ENCODE data around the gene SPNS1. TPM values are rescaled to one million over a fixed set of nuclear protein-coding genes. Genes with fewer than 3 reads are reported as not detected.

SPNS1 gene
- total RNA-seq, 1 experiment from 2014 or later = 79.1 TPM

DNA sequence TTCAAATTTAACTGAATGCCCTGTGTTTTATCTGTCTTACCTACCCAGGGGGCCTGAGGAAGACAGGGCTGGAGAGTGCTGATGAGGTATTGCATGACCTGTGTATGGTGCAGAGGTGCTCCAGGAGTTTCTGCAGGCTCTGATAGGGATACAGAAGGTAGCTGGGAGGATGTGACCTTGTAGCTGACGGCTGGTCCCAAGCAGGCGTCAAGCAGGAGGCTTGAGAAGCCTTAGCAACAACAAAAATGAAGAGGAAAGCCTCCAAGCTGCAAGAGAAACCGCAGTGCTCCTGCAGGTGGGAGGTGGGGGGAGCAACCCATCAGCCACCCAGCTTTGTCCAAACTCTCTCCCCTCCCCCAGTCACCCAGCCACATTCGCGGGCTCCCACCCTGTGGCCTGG is 50.6 kb downstream of the SPNS1 start:
- in situ Hi-C loops (cut with HindIII; ENCODE audit: low pct_unique_long_range_greater_than_20kb, low sequenced_read_pairs) (no loop called here), intact Hi-C loops (cut with micrococcal nuclease; ENCODE audit: unreplicated experiment) (no loop called here)
- Histone ChIP-seq H3K9me3 (ENCODE audit: control insufficient read depth, insufficient read depth, low read depth, low read length) (no peaks in the 10 kb centered on the region), H3K27me3 (ENCODE audit: control insufficient read depth, insufficient read depth, low read length) (no peaks in the 10 kb centered on the region), H3K4me3 (ENCODE audit: low read depth in 2 of 2, low read length in 2 of 2) (no peak overlapping the region), H3K27ac (ENCODE audit: low read length) (no peak overlapping the region), H3K36me3 (ENCODE audit: control insufficient read depth, insufficient read depth, low read length) (no peaks in the 10 kb centered on the region), H3K4me1 (ENCODE audit: control insufficient read depth, insufficient read depth, low read length) (no peaks in the 10 kb centered on the region)
- TF ChIP-seq, protein P1, sequence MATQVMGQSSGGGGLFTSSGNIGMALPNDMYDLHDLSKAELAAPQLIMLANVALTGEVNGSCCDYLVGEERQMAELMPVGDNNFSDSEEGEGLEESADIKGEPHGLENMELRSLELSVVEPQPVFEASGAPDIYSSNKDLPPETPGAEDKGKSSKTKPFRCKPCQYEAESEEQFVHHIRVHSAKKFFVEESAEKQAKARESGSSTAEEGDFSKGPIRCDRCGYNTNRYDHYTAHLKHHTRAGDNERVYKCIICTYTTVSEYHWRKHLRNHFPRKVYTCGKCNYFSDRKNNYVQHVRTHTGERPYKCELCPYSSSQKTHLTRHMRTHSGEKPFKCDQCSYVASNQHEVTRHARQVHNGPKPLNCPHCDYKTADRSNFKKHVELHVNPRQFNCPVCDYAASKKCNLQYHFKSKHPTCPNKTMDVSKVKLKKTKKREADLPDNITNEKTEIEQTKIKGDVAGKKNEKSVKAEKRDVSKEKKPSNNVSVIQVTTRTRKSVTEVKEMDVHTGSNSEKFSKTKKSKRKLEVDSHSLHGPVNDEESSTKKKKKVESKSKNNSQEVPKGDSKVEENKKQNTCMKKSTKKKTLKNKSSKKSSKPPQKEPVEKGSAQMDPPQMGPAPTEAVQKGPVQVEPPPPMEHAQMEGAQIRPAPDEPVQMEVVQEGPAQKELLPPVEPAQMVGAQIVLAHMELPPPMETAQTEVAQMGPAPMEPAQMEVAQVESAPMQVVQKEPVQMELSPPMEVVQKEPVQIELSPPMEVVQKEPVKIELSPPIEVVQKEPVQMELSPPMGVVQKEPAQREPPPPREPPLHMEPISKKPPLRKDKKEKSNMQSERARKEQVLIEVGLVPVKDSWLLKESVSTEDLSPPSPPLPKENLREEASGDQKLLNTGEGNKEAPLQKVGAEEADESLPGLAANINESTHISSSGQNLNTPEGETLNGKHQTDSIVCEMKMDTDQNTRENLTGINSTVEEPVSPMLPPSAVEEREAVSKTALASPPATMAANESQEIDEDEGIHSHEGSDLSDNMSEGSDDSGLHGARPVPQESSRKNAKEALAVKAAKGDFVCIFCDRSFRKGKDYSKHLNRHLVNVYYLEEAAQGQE (IDR thresholded peaks at IDR 0.05; ENCODE audit: insufficient read depth in 1 of 2, low read depth in 2 of 2, low read length in 1 of 2) = no peak
- TF ChIP-seq SIN3A (IDR thresholded peaks at IDR 0.05; ENCODE audit: borderline replicate concordance, insufficient read depth, low read depth, low read length) (no peak), POLR2AphosphoS5 (IDR thresholded peaks at IDR 0.05; ENCODE audit: low read depth, low read length) (no peak), TCF7L2 (IDR thresholded peaks at IDR 0.05; ENCODE audit: low read depth, low read length) (no peak)
- TF ChIP-seq, protein P2, sequence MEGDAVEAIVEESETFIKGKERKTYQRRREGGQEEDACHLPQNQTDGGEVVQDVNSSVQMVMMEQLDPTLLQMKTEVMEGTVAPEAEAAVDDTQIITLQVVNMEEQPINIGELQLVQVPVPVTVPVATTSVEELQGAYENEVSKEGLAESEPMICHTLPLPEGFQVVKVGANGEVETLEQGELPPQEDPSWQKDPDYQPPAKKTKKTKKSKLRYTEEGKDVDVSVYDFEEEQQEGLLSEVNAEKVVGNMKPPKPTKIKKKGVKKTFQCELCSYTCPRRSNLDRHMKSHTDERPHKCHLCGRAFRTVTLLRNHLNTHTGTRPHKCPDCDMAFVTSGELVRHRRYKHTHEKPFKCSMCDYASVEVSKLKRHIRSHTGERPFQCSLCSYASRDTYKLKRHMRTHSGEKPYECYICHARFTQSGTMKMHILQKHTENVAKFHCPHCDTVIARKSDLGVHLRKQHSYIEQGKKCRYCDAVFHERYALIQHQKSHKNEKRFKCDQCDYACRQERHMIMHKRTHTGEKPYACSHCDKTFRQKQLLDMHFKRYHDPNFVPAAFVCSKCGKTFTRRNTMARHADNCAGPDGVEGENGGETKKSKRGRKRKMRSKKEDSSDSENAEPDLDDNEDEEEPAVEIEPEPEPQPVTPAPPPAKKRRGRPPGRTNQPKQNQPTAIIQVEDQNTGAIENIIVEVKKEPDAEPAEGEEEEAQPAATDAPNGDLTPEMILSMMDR (IDR thresholded peaks at IDR 0.05) = no peak
- CTCF ChIA-PET = no interaction called here
- DNase-seq (ENCODE audit: low read depth, low spot score) (no peak), ATAC-seq (no peak)
- POLR2A ChIA-PET = no interaction called here
- BruUV-seq (replicated peaks) = no TSS peak

DNA sequence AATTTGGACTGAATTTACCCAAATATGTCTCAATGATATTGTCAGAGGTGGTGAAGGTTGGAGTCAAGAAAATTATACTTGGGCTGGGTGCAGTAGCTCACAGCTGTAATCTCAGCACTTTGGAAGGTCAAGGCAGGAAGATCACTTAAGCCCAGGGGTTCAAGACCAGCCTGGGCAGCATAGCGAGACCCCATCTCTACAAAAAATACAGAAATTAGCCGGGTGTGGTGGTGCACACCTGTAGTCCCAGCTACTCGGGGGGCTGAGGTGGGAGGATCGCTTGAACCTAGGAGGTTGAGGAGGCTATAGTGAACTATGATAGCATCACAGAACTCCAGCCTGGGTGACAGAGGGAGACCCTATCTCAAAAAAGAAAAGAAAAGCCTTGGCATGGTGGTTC is 51.2 kb downstream of the SPNS1 start:
- Histone ChIP-seq H3K4me1 (ENCODE audit: control insufficient read depth, insufficient read depth, low read length) (no peaks in the 10 kb centered on the region), H3K9me3 (ENCODE audit: control insufficient read depth, insufficient read depth, low read depth, low read length) (no peaks in the 10 kb centered on the region)

More for the DNA sequence above, 51.2 kb downstream of the SPNS1 start:
- CTCF ChIA-PET = no interaction called here
- Histone ChIP-seq H3K4me3 (ENCODE audit: low read depth in 2 of 2, low read length in 2 of 2) (no peak overlapping the region), H3K27me3 (ENCODE audit: control insufficient read depth, insufficient read depth, low read length) (no peaks in the 10 kb centered on the region), H3K36me3 (ENCODE audit: control insufficient read depth, insufficient read depth, low read length) (no peaks in the 10 kb centered on the region), H3K27ac (ENCODE audit: low read length) (no peak overlapping the region)
- no TSS peak for BruUV-seq (replicated peaks)
- DNase-seq (ENCODE audit: low read depth, low spot score) (no peak), ATAC-seq (no peak)
- intact Hi-C loops (cut with micrococcal nuclease; ENCODE audit: unreplicated experiment) = no loop called here
- POLR2A ChIA-PET = no interaction called here
- TF ChIP-seq SIN3A (IDR thresholded peaks at IDR 0.05; ENCODE audit: borderline replicate concordance, insufficient read depth, low read depth, low read length) = no peak
- TF ChIP-seq, protein P2 (IDR thresholded peaks at IDR 0.05) = no peak
- TF ChIP-seq, protein P1 (IDR thresholded peaks at IDR 0.05; ENCODE audit: insufficient read depth in 1 of 2, low read depth in 2 of 2, low read length in 1 of 2) = no peak
- no peak for TF ChIP-seq POLR2AphosphoS5 (IDR thresholded peaks at IDR 0.05; ENCODE audit: low read depth, low read length)
- TF ChIP-seq TCF7L2 (IDR thresholded peaks at IDR 0.05; ENCODE audit: low read depth, low read length) = no peak
- in situ Hi-C loops (cut with HindIII; ENCODE audit: low pct_unique_long_range_greater_than_20kb, low sequenced_read_pairs) = no loop called here
